Stimulated activated CD4-positive, alpha-beta T cell treated with anti-CD3 and anti-CD28 coated beads, Interleukin-1b, Interleukin-23, amount 100 ng/mL, for 24 hours (primary cell): ENCODE data around the gene RPRM.
"Not testable (repeated sequence)": the region's sequence is repeated elsewhere in the genome, so short reads cannot be mapped to it uniquely, and the experiment has no call there.

Experiments used
- DNase-seq, 4 experiments: peaks; one replicate each; pipeline ENCODE4 v3.0.0-alpha.2; 2020; ENCODE audit warnings: low read depth in 4 of 4, low spot score in 1 of 4

Gene RPRM

GRCh38 chr2:153478289-153479261 is at the start of gene RPRM:
Gene RPRM, minus strand, starts transcription at chr2:153478762. Its CDS starts 197 bp downstream, at chr2:153478565.
- DNase-seq = peak in 2 of 4 experiments; percentile 20 to 34

- DNase-seq = peak; percentile 21 to 40 (median 33)
These were observed 40.8 kb upstream of the RPRM start for GRCh38 chr2:153519257-153519875.

- DNase-seq = no peak
These were observed 33.8 kb upstream of the RPRM start for GRCh38 chr2:153512331-153512730.

GRCh38 chr2:153510996-153511395 is 32.4 kb upstream of the RPRM start:
- DNase-seq = no peak

GRCh38 chr2:153509133-153509532 is 30.6 kb upstream of the RPRM start:
- no peak for DNase-seq

GRCh38 chr2:153506499-153506898 is 27.9 kb upstream of the RPRM start:
- not testable (repeated sequence) for DNase-seq

GRCh38 chr2:153499439-153499838 is 20.9 kb upstream of the RPRM start:
- DNase-seq = no peak

GRCh38 chr2:153497938-153498629 is 19.5 kb upstream of the RPRM start:
- DNase-seq = no peak

- DNase-seq = no peak
These were observed 17.2 kb upstream of the RPRM start for GRCh38 chr2:153495725-153496124.

GRCh38 chr2:153488072-153488471 is 9.5 kb upstream of the RPRM start:
- DNase-seq = no peak

- DNase-seq = no peak
These were observed 8.9 kb upstream of the RPRM start for GRCh38 chr2:153487448-153487847.

- no peak for DNase-seq
These were observed 1.0 kb upstream of the RPRM start for GRCh38 chr2:153479573-153479972.

GRCh38 chr2:153477636-153478288 is 800 bp downstream of the RPRM start:
- no peak for DNase-seq

GRCh38 chr2:153476816-153477635 is 1.5 kb downstream of the RPRM start:
- no peak for DNase-seq

GRCh38 chr2:153476491-153476815 is 2.1 kb downstream of the RPRM start:
- DNase-seq = no peak

- DNase-seq = no peak
These were observed 3.6 kb downstream of the RPRM start for GRCh38 chr2:153474876-153475435.

- no peak for DNase-seq
These were observed 4.2 kb downstream of the RPRM start for GRCh38 chr2:153474407-153474806.

- no peak for DNase-seq
These were observed 7.7 kb downstream of the RPRM start for GRCh38 chr2:153470867-153471266.

GRCh38 chr2:153464395-153464794 is 14.2 kb downstream of the RPRM start:
- no peak for DNase-seq

GRCh38 chr2:153462338-153462859 is 16.2 kb downstream of the RPRM start:
- DNase-seq = no peak
